HepG2 (cell line): ENCODE data around the gene NAT9. TPM values are rescaled to one million over a fixed set of nuclear protein-coding genes. Genes with fewer than 3 reads are reported as not detected.

Experiments used
- ARNT ChIP-seq: fragments of 450-650 bp; IDR thresholded peaks from 2 replicates; pipeline ENCODE4 v1.6.1; 2017
- ATM ChIP-seq: fragments of 450-650 bp; IDR thresholded peaks from 2 replicates; pipeline ENCODE4 v1.7.1; 2017; ENCODE audit warnings: mild to moderate bottlenecking, borderline replicate concordance
- CREB1 ChIP-seq, 2 experiments: fragments of 450-650 bp in 1 of 2; IDR thresholded peaks; 2 replicates each; pipeline ENCODE4 v1.6.1; 2016 to 2017; ENCODE audit warnings: control low read depth in 1 of 2, mild to moderate bottlenecking in 1 of 2, missing compliant biosample characterization in 1 of 2, missing genetic modification characterization in 1 of 2
- EEA1 ChIP-seq: sonication (generic); formaldehyde crosslinking; IDR thresholded peaks from 2 replicates; pipeline ENCODE4 v1.5.1; 2020; ENCODE audit warnings: mild to moderate bottlenecking, missing genetic modification reagents, borderline replicate concordance
- EP300 ChIP-seq, 3 experiments: sonication (generic) in 1 of 3; formaldehyde crosslinking in 1 of 3; IDR thresholded peaks; 2 replicates each; pipeline versions ENCODE4 v1.5.1 to v1.6.1; 2011 to 2020; ENCODE audit warnings: low read depth in 2 of 3, low read length in 2 of 3, borderline replicate concordance in 1 of 3, improper control_type of control experiment in 1 of 3, mild to moderate bottlenecking in 1 of 3, missing genetic modification reagents in 1 of 3, moderate library complexity in 1 of 3
- FOXK1 ChIP-seq: sonication (generic); formaldehyde crosslinking; IDR thresholded peaks from 2 replicates; pipeline ENCODE4 v1.4.0; 2020; ENCODE audit warnings: low read depth, missing genetic modification reagents, borderline replicate concordance
- GLI4 ChIP-seq: sonication (generic); formaldehyde crosslinking; IDR thresholded peaks from 2 replicates; pipeline ENCODE4 v1.5.1; 2020; ENCODE audit warnings: missing genetic modification reagents, mild to moderate bottlenecking, moderate library complexity, borderline replicate concordance
- HDAC1 ChIP-seq: sonication (generic); formaldehyde crosslinking; IDR thresholded peaks from 2 replicates; pipeline ENCODE4 v1.5.1; 2020; ENCODE audit warnings: mild to moderate bottlenecking, missing genetic modification reagents
- HHEX ChIP-seq: IDR thresholded peaks from 2 replicates; pipeline ENCODE4 v1.6.1; 2016; ENCODE audit warnings: control low read depth
- NCOA5 ChIP-seq: sonication (generic); formaldehyde crosslinking; IDR thresholded peaks from 2 replicates; pipeline ENCODE4 v1.4.0; 2020; ENCODE audit warnings: missing genetic modification reagents
- NFE2L2 ChIP-seq: fragments of 150-350 bp; IDR thresholded peaks from 2 replicates; pipeline ENCODE4 v1.6.1; 2014; ENCODE audit warnings: low read length
- NR3C1 ChIP-seq: sonication (generic); formaldehyde crosslinking; IDR thresholded peaks from 2 replicates; pipeline ENCODE4 v1.4.0; 2020; ENCODE audit warnings: missing genetic modification reagents
- REXO4 ChIP-seq: sonication (generic); formaldehyde crosslinking; IDR thresholded peaks from 2 replicates; pipeline ENCODE4 v1.8.0; 2022; ENCODE audit warnings: missing genetic modification reagents, mild to moderate bottlenecking, borderline replicate concordance
- RFX1 ChIP-seq: fragments of 450-650 bp; IDR thresholded peaks from 2 replicates; pipeline ENCODE4 v1.6.1; 2017
- SNAPC2 ChIP-seq: sonication (generic); formaldehyde crosslinking; IDR thresholded peaks from 2 replicates; pipeline ENCODE4 v1.8.1; 2022; ENCODE audit warnings: mild to moderate bottlenecking, missing genetic modification reagents
- STAG1 ChIP-seq: sonication (generic); formaldehyde crosslinking; IDR thresholded peaks from 2 replicates; pipeline ENCODE4 v1.4.0; 2020; ENCODE audit warnings: missing genetic modification reagents
- ZBTB3 ChIP-seq: sonication (generic); formaldehyde crosslinking; IDR thresholded peaks from 2 replicates; pipeline ENCODE4 v1.4.0; 2020; ENCODE audit warnings: low read depth, mild to moderate bottlenecking, moderate library complexity, missing genetic modification reagents, borderline replicate concordance
- ZFP36L2 ChIP-seq: sonication (generic); formaldehyde crosslinking; IDR thresholded peaks from 2 replicates; pipeline ENCODE4 v1.4.0; 2020; ENCODE audit warnings: missing genetic modification reagents
- ZNF136 ChIP-seq: sonication (generic); formaldehyde crosslinking; IDR thresholded peaks from 2 replicates; pipeline ENCODE4 v1.8.1; 2022; ENCODE audit warnings: low read depth, mild to moderate bottlenecking, moderate library complexity, missing genetic modification reagents
- ZNF260 ChIP-seq: sonication (generic); formaldehyde crosslinking; IDR thresholded peaks from 2 replicates; pipeline ENCODE4 v1.4.0; 2020; ENCODE audit warnings: missing genetic modification reagents, low read depth, mild to moderate bottlenecking, borderline replicate concordance
- ZNF44 ChIP-seq: sonication (generic); formaldehyde crosslinking; IDR thresholded peaks from 2 replicates; pipeline ENCODE4 v1.5.1; 2020; ENCODE audit warnings: mild to moderate bottlenecking, missing genetic modification reagents
- ZNF724P ChIP-seq: sonication (generic); formaldehyde crosslinking; IDR thresholded peaks from 2 replicates; pipeline ENCODE4 v1.8.0; 2022; ENCODE audit warnings: missing genetic modification reagents, borderline replicate concordance
- ZNF878 ChIP-seq: sonication (generic); formaldehyde crosslinking; IDR thresholded peaks from 2 replicates; pipeline ENCODE4 v1.8.1; 2023; ENCODE audit warnings: mild to moderate bottlenecking, missing genetic modification reagents, moderate library complexity
- ZNF879 ChIP-seq: sonication (generic); formaldehyde crosslinking; IDR thresholded peaks from 2 replicates; pipeline ENCODE4 v1.8.1; 2023; ENCODE audit warnings: missing genetic modification reagents
- polyA plus RNA-seq, 8 experiments: library from polyadenylated mRNA; depleted of rRNA in 3 of 8; stranded (reverse) in 7 of 8; unstranded in 1 of 8; fragments of >200 nt; fragmentation: Illumina TruSeq in 4 of 8; extraction: Trizol in 4 of 8; gene quantifications; 2 replicates each; pipeline versions ENCODE4 v1.2.1 to v1.2.3, GENCODE V29; 2011 to 2016; ENCODE audit warnings: low read depth in 4 of 8, missing spikeins in 1 of 8, mixed read lengths in 1 of 8; ENCODE audit not compliant: insufficient read depth in 1 of 8
- total RNA-seq, 5 experiments: library from RNA; depleted of rRNA; stranded (reverse); fragments of >200 nt; fragmentation: Illumina TruSeq; extraction: Trizol; gene quantifications; 2 replicates each; pipeline ENCODE4 v1.2.3, GENCODE V29; 2016; ENCODE audit warnings: low read depth in 1 of 5
- TF ChIP-seq, protein P1 (sequence below): sonication (generic); formaldehyde crosslinking; IDR thresholded peaks from 2 replicates; pipeline ENCODE4 v1.9.0; 2022; ENCODE audit warnings: low read depth, missing genetic modification reagents
- TF ChIP-seq, protein P2 (sequence below): sonication (generic); formaldehyde crosslinking; IDR thresholded peaks from 2 replicates; pipeline ENCODE4 v1.8.0; 2022; ENCODE audit warnings: missing genetic modification reagents, mild to moderate bottlenecking, inconsistent platforms, borderline replicate concordance
- TF ChIP-seq, protein P3 (sequence below): fragments of 450-650 bp; IDR thresholded peaks from 2 replicates; pipeline ENCODE4 v1.6.1; 2017

The NAT9 gene
- total and polyA plus RNA-seq, 2 of the 13 experiments (the other 11 are each of a cell fraction or from before 2014, with no cell fraction given), result 39.7 to 44.2 TPM

- TF ChIP-seq, protein P1, sequence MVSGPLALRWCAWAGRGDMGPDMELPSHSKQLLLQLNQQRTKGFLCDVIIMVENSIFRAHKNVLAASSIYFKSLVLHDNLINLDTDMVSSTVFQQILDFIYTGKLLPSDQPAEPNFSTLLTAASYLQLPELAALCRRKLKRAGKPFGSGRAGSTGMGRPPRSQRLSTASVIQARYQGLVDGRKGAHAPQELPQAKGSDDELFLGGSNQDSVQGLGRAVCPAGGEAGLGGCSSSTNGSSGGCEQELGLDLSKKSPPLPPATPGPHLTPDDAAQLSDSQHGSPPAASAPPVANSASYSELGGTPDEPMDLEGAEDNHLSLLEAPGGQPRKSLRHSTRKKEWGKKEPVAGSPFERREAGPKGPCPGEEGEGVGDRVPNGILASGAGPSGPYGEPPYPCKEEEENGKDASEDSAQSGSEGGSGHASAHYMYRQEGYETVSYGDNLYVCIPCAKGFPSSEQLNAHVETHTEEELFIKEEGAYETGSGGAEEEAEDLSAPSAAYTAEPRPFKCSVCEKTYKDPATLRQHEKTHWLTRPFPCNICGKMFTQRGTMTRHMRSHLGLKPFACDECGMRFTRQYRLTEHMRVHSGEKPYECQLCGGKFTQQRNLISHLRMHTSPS (CRISPR knock-in tag), result peak; percentile 100
- TF ChIP-seq EP300 (IDR thresholded peaks at IDR 0.05; ENCODE audit: low read depth in 2 of 2, low read length in 2 of 2), result peak; percentile 21 to 92; a peak in 2 of 4 replicates
- peak; percentile 55; the same call in 1 of the 2 replicates for TF ChIP-seq EP300 (CRISPR knock-in tag; IDR thresholded peaks at IDR 0.05; ENCODE audit: borderline replicate concordance)
- TF ChIP-seq GLI4 (CRISPR knock-in tag), result no peak
- TF ChIP-seq ZNF878 (CRISPR knock-in tag), result peak; percentile 80; the same call in 1 of the 2 replicates
- no peak for TF ChIP-seq STAG1 (CRISPR knock-in tag)
- peak; percentile 70; the same call in 1 of the 2 replicates for TF ChIP-seq ZBTB3 (CRISPR knock-in tag)
- TF ChIP-seq ATM, result no peak
- TF ChIP-seq, protein P2, sequence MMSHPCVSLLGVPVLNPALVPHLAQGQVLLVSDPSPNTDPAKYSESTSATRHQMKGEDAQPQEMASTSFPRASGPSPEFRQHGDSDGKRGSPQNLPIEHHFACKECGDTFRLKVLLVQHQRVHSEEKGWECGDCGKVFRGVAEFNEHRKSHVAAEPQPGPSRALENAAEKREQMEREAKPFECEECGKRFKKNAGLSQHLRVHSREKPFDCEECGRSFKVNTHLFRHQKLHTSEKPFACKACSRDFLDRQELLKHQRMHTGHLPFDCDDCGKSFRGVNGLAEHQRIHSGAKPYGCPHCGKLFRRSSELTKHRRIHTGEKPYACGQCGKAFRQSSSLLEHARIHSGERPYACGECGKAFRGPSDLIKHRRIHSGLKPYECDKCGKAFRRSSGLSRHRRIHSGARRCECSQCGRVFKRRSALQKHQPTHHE, result 0 out of 2 replicates have a peak, but pooled peaks have one; percentile 67
- TF ChIP-seq FOXK1 (CRISPR knock-in tag), result peak; percentile 70; the same call in 1 of the 2 replicates
- TF ChIP-seq ZNF260, result no peak
- TF ChIP-seq HHEX, result no peak; the same call in 1 of the 2 replicates
- no peak for TF ChIP-seq ZNF879 (CRISPR knock-in tag)
- no peak; the same call in 1 of the 2 replicates for TF ChIP-seq ZNF136 (CRISPR knock-in tag)
- TF ChIP-seq RFX1, result no peak
- TF ChIP-seq ZFP36L2 (CRISPR knock-in tag), result peak; percentile 23; the same call in 1 of the 2 replicates
- TF ChIP-seq SNAPC2 (CRISPR knock-in tag), result no peak
- no peak for TF ChIP-seq NR3C1 (CRISPR knock-in tag)
- TF ChIP-seq NFE2L2, result no peak
- 0 out of 2 replicates have a peak, but pooled peaks have one; percentile 11 for TF ChIP-seq REXO4
- no peak for TF ChIP-seq CREB1 (IDR thresholded peaks at IDR 0.05)
- TF ChIP-seq CREB1 (CRISPR knock-in tag; IDR thresholded peaks at IDR 0.05), result no peak
- no peak for TF ChIP-seq ZNF44
- TF ChIP-seq EEA1 (CRISPR knock-in tag), result no peak
- peak; percentile 94 for TF ChIP-seq HDAC1 (CRISPR knock-in tag)
- TF ChIP-seq, protein P3, sequence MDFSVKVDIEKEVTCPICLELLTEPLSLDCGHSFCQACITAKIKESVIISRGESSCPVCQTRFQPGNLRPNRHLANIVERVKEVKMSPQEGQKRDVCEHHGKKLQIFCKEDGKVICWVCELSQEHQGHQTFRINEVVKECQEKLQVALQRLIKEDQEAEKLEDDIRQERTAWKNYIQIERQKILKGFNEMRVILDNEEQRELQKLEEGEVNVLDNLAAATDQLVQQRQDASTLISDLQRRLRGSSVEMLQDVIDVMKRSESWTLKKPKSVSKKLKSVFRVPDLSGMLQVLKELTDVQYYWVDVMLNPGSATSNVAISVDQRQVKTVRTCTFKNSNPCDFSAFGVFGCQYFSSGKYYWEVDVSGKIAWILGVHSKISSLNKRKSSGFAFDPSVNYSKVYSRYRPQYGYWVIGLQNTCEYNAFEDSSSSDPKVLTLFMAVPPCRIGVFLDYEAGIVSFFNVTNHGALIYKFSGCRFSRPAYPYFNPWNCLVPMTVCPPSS, result no peak
- no peak for TF ChIP-seq ARNT
- TF ChIP-seq ZNF724P (CRISPR knock-in tag), result peak; percentile 62; the same call in 1 of the 2 replicates
- peak; percentile 59; the same call in 1 of the 2 replicates for TF ChIP-seq NCOA5
These were observed 25.6 kb downstream of the NAT9 start (continued) for GRCh38 chr17:74750327-74751069.
